Gastroesophageal sphincter (tissue), 4 donors: ENCODE data around the gene RIC1. TPM values are rescaled to one million over a fixed set of nuclear protein-coding genes. Genes with fewer than 3 reads are reported as not detected.
"Not testable (repeated sequence)": the region's sequence is repeated elsewhere in the genome, so short reads cannot be mapped to it uniquely, and the experiment has no call there.

Source experiments
- ATAC-seq: fragments of 150-250 bp; one replicate; pipeline ENCODE4 v1.9.1; 2016; ENCODE audit warnings: mild to moderate bottlenecking, moderate library complexity
- H3K27ac ChIP-seq, 4 donors: fragments of 200-600 bp; sonication (generic) in 3 of 4; 1 replicate in 3 of 4; 2 replicates in 1 of 4; pipeline ENCODE4 v1.5.1; 2016 to 2019
- H3K27me3 ChIP-seq: fragments of 200-600 bp; sonication (generic); one replicate; pipeline ENCODE4 v1.5.1; 2019
- H3K36me3 ChIP-seq, 2 donors: fragments of 200-600 bp; sonication (generic); one replicate each; pipeline ENCODE4 v1.5.1; 2019; ENCODE audit warnings: control low read depth in 1 of 2
- H3K4me1 ChIP-seq, 3 donors: fragments of 200-600 bp; sonication (generic); 1 replicate in 2 of 3; 2 replicates in 1 of 3; pipeline ENCODE4 v1.5.1; 2016 to 2019; ENCODE audit warnings: control low read depth in 2 of 3
- H3K4me3 ChIP-seq, 2 donors: fragments of 200-600 bp; sonication (generic); one replicate each; pipeline ENCODE4 v1.5.1; 2019; ENCODE audit warnings: mild to moderate bottlenecking in 1 of 2, moderate library complexity in 1 of 2
- H3K9me3 ChIP-seq, 3 donors: fragments of 200-600 bp; sonication (generic); one replicate each; pipeline ENCODE4 v1.5.1; 2017 to 2019; ENCODE audit warnings: control low read depth in 2 of 3
- EP300 ChIP-seq: sonication (generic); formaldehyde crosslinking; IDR thresholded peaks from one replicate; pipeline ENCODE4 v1.6.1; 2017; ENCODE audit warnings: antibody characterized with exemption, mild to moderate bottlenecking
- POLR2A ChIP-seq, 2 donors: fragments of 450-650 bp; IDR thresholded peaks; one replicate each; pipeline ENCODE4 v1.6.1; 2017; ENCODE audit warnings: antibody characterized with exemption in 2 of 2, mild to moderate bottlenecking in 2 of 2, moderate library complexity in 1 of 2
- POLR2AphosphoS5 ChIP-seq: sonication (generic); formaldehyde crosslinking; IDR thresholded peaks from one replicate; pipeline ENCODE4 v1.6.1; 2017; ENCODE audit warnings: antibody characterized with exemption
- WGBS, 2 donors: methylation state at CpG; one replicate each; pipeline ENCODE4 v1.1.5; 2018; ENCODE audit warnings: low coverage in 1 of 2; 5-methylcytosine and 5-hydroxymethylcytosine counted together
- total RNA-seq, 4 donors: library from RNA; depleted of rRNA; stranded (reverse); fragments of >200 nt; gene quantifications; one replicate each; pipeline ENCODE4 v1.1.0, GENCODE V29; 2016
- TF ChIP-seq, protein P1 (sequence below), 4 experiments: fragments of 200-600 bp in 2 of 4; fragments of 450-650 bp in 2 of 4; sonication (generic) in 1 of 4; IDR thresholded peaks; one replicate each; pipeline ENCODE4 v1.5.1; 2017 to 2019; ENCODE audit warnings: antibody characterized with exemption in 4 of 4, mild to moderate bottlenecking in 2 of 4, moderate library complexity in 2 of 4

Gene RIC1
- total RNA-seq, 4 donors from 2014 or later = 39.2 to 60.5 (median 47.2) TPM

DNA sequence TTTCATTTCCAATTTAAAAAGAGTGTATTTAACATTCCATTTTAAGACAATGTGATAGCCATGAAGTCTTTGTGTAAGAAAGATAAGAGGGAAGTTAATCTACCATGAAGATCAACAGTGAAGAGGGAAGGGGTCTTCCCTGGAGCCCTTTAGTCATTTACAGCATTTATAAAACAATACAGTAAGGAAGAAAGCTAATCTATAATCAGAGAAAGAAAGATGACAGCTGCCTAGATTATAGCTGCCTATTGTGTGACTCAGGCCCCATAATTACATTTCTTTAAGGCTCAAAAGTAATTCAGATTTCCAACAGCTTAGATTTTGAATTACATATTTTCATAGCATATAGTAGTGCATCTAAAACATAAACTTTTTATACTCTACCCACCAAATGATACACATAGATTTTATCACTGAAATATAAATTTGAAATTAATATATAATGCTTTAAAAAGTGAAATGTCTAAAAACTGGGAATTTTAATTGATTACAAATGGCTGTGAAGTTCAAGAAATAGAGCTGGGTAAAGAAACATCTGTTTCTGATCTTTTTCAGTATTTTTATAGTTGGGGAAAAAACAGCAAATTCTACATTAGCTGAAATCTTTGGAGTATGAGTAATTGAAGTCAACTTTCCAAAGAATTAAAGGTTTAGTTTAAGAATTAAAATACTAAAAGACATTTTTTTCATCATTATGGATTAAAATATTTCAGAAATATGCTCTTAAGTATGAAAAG lies 89.6 kb downstream of the RIC1 start:
- Histone ChIP-seq H3K4me3 (no peak overlapping the region), H3K4me1 (peaks cover 0 to 13% (median 0%) of the 10 kb centered on the region in 3 donors), H3K9me3 (no peaks in the 10 kb centered on the region), H3K27me3 (no peaks in the 10 kb centered on the region), H3K27ac (no peak overlapping the region), H3K36me3 (peaks cover 0 to 49% of the 10 kb centered on the region in 2 donors)
- no peak for ATAC-seq
- no peak for TF ChIP-seq POLR2AphosphoS5

DNA sequence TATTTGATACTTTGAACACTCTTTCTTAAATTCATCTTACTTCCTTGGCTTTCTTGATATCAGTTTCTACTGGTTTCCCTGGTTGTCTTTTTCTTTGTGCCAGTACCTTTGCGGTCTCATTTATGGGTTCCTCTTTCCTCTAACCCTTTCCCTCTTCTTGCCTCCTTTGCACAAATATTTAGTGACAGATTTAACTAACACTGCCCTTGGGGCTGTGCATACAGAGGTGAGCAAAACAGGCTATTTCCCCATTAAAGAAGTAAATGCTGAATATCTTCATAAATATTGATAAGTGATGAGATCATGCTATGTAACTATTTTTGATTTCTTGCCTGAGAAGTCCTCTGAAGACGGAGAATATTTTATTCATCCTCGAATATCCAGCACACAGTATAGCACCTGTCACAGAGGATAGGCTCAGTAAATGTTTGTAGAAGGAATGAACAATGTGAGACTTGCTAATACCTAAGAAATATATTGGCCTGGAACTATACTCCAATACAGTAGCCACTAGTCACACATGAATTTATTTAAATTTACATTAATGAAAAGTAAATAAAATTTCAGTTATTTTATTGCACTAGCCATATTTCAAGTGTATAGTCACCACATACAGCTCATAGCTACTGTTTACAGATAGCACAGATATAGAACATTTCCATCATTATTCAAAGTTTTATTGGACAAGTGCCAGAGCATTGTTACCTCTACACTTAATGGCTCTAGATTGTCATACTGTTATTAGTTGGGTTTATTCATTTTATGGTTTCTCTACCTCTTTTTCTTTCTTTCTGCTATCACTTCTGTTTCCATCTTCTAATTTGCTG lies 90.4 kb downstream of the RIC1 start:
- Histone ChIP-seq H3K36me3 (peaks cover 0 to 49% of the 10 kb centered on the region in 2 donors), H3K27me3 (no peaks in the 10 kb centered on the region), H3K9me3 (no peaks in the 10 kb centered on the region), H3K4me3 (no peak overlapping the region), H3K4me1 (peaks cover 0 to 9% (median 0%) of the 10 kb centered on the region in 3 donors), H3K27ac (no peak overlapping the region)
- TF ChIP-seq POLR2AphosphoS5 (no peak), EP300 (no peak), POLR2A (IDR thresholded peaks at IDR 0.05) (no peak)
- TF ChIP-seq, protein P1, sequence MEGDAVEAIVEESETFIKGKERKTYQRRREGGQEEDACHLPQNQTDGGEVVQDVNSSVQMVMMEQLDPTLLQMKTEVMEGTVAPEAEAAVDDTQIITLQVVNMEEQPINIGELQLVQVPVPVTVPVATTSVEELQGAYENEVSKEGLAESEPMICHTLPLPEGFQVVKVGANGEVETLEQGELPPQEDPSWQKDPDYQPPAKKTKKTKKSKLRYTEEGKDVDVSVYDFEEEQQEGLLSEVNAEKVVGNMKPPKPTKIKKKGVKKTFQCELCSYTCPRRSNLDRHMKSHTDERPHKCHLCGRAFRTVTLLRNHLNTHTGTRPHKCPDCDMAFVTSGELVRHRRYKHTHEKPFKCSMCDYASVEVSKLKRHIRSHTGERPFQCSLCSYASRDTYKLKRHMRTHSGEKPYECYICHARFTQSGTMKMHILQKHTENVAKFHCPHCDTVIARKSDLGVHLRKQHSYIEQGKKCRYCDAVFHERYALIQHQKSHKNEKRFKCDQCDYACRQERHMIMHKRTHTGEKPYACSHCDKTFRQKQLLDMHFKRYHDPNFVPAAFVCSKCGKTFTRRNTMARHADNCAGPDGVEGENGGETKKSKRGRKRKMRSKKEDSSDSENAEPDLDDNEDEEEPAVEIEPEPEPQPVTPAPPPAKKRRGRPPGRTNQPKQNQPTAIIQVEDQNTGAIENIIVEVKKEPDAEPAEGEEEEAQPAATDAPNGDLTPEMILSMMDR (IDR thresholded peaks at IDR 0.05) = no peak
- WGBS, 2 donors = 34 to 58% methylated on average over 3 of the region's 3 CpGs
- ATAC-seq = no peak

DNA sequence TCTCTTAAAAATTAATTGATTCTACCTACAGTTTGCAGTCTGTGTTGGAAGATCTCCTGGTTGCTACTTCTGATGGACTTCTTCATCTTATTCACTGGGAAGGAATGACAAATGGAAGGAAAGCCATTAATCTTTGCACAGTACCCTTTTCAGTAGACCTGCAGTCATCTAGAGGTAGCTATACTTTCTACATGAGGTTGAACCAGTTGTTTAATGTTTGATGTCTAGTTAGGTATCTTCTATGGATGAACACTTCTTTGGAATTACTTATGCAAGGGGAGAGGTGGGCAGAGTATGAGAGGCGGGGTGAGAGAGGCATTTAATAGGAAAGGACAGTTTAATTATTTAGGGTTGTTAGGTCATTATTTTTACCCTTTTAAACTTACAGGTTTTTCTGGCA lies 91.2 kb downstream of the RIC1 start:
- no peaks in the 10 kb centered on the region for H3K27me3 ChIP-seq
- peaks cover 0 to 9% (median 0%) of the 10 kb centered on the region in 3 donors for H3K4me1 ChIP-seq
- no peak overlapping the region for H3K27ac ChIP-seq
- no peaks in the 10 kb centered on the region for H3K9me3 ChIP-seq
- peaks cover 0 to 48% of the 10 kb centered on the region in 2 donors for H3K36me3 ChIP-seq
- 100% methylated on average over 1 of the region's 1 CpG for WGBS, 2 donors
- H3K4me3 ChIP-seq = no peak overlapping the region
- no peak for ATAC-seq
- TF ChIP-seq POLR2A (IDR thresholded peaks at IDR 0.05) (no peak), POLR2AphosphoS5 (no peak), EP300 (no peak)
- TF ChIP-seq, protein P1 (IDR thresholded peaks at IDR 0.05) = no peak

DNA sequence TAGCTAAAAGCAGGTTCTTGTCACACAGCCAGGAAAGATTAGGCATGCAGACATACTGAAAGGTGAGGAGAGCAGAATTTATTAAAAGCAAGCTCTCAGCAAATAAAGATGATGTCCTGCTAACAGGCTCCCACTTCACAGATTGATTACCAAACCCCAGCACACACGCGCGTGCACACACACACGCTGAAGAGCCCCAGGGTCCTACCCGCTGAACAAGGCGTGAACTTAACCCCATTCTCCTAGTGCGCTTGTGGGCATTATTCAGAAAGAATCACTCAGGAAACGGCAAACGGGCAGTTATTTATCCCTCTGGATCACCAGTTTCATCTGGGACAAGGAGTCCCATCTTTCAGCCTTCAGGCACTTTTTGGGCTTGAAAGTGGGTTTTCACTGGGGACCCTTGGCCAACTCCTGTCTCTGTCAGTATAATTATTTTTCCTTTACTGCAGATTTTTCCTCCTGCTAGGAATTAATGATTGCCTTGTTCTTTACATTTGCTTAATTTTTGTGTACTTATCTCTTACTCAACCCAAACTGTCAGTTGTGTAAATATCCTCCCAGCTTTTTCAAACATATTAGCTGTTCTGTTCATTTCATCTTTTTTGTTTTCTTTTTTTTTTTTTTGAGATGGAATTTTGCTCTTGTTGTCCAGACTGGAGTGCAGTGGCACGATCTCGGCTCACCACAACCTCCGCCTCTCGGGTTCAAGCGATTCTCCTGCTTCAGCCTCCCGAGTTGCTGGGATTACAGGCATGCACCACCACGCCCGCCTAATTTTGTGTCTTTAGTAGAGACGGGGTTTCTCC lies 92.6 kb downstream of the RIC1 start:
- Histone ChIP-seq H3K27ac (no peak overlapping the region), H3K4me3 (no peak overlapping the region), H3K4me1 (peaks cover 0 to 9% (median 0%) of the 10 kb centered on the region in 3 donors), H3K27me3 (no peaks in the 10 kb centered on the region), H3K9me3 (no peaks in the 10 kb centered on the region), H3K36me3 (peaks cover 0 to 36% of the 10 kb centered on the region in 2 donors)
- TF ChIP-seq EP300 = no peak
- TF ChIP-seq, protein P1 (IDR thresholded peaks at IDR 0.05) = no peak
- TF ChIP-seq POLR2A (IDR thresholded peaks at IDR 0.05) = no peak
- no peak for TF ChIP-seq POLR2AphosphoS5
- ATAC-seq = no peak
- WGBS, 2 donors = 87 to 95% methylated on average over 11 to 15 of the region's 18 CpGs

DNA sequence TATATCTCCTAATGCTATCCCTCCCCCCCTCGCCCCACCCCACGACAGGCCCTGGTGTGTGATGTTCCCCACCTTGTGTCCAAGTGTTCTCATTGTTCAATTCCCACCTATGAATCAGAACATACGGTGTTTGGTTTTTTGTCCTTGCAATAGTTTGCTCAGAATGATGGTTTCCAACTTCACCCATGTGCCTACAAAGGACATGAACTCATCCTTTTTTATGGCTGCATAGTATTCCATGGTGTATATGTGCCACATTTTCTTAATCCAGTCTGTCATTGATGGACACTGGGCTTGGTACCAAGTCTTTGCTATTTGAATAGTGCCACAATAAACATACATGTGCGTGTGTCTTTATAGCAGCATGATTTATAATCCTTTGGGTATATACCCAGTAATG lies 93.8 kb downstream of the RIC1 start:
- H3K4me3 ChIP-seq, H3K9me3 ChIP-seq, H3K27me3 ChIP-seq, H3K4me1 ChIP-seq, ATAC-seq, H3K27ac ChIP-seq: not testable (repeated sequence)
- 94% methylated on average over 3 of the region's 4 CpGs; no CpG with 5 or more reads in 1 of the 2 donors for WGBS, 2 donors
- peaks cover 0 to 36% of the 10 kb centered on the region in 2 donors for H3K36me3 ChIP-seq
